Right renal pelvis (tissue), 4 donors: ENCODE measurements around the gene NPY2R. TPM values are rescaled to one million over a fixed set of nuclear protein-coding genes. Genes with fewer than 3 reads are reported as not detected.

Experiments
- DNase-seq, 4 donors: peaks; one replicate each; pipeline ENCODE4 v3.0.0-alpha.2; 2013; ENCODE audit warnings: low read depth in 4 of 4, low spot score in 3 of 4, missing footprints in 1 of 4
- polyA plus RNA-seq, 4 donors: library from polyadenylated mRNA; unstranded; fragments of 120-200 nt; gene quantifications; one replicate each; pipeline ENCODE4 v1.2.1, GENCODE V29; 2013; ENCODE audit not compliant: insufficient read length in 4 of 4

The NPY2R gene, protein sequence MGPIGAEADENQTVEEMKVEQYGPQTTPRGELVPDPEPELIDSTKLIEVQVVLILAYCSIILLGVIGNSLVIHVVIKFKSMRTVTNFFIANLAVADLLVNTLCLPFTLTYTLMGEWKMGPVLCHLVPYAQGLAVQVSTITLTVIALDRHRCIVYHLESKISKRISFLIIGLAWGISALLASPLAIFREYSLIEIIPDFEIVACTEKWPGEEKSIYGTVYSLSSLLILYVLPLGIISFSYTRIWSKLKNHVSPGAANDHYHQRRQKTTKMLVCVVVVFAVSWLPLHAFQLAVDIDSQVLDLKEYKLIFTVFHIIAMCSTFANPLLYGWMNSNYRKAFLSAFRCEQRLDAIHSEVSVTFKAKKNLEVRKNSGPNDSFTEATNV
- under 1 TPM; 0.40 to 0.94 (median 0.56) TPM for polyA plus RNA-seq

- DNase-seq: peak in 2 of 4 donors; percentile 20 to 25
These were observed at the start of gene NPY2R for GRCh38 chr4:155208258-155209054. TSS of gene NPY2R (plus strand) at chr4:155208636. CDS start at chr4:155213940, 5,304 bp downstream.

DNA sequence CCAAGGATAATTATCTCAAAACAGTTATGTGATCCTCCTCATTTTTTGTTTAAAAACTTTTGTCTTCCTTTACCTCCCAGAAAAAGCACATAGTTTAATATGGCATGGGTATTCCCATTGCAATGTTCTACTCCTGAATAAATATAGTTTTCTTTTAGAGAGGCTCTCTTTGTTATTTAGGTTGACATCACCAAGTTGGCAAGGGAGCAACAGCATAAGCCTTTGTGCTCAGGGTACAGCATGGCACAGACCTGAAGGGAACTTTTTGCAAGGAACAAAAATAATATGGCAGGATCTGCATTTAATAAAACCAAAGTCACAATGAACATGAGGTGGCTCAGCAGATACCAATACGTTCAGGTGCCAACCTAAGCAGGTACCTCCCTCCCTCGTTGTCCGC, 47.1 kb upstream of the NPY2R start:
- no peak for DNase-seq

DNA sequence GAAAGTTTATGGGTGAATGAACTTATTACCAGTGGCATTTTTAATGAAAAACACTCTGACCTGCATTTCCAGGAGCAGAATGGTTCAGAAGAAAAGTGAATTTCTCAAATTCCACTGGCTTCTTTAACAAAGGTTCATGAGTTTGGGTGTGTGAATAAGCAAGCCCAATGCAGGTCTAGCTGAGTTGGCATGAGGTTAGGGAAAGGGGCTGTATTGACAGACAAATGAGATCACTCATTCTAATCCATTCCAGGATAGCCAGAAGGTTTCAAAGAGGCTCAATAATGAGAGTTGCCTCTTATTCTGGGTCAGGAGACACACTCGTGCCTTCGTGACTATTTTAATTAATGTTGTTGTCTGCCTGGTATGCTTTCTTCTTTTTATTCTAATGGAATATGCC, 43.7 kb upstream of the NPY2R start:
- DNase-seq: no peak

- no peak for DNase-seq
These were observed 37.9 kb upstream of the NPY2R start for GRCh38 chr4:155170569-155170968.

DNA sequence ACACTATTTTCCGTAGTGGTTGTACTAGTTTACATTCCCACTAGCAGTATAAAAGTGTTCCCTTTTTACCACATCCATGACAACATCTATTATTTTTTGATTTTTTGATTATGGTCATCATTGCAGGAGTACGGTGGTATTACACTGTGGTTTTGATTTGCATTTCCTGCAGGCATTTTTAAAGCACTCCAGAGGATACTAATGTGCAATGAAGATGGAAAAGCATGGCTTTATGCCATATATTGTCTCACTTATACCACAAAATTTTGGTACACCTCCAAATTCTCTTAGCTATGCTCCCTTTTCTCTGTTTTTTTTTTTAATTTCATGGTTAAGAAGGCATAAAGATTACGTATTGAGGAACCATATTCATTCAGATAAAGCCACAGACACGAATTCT, 35.1 kb upstream of the NPY2R start:
- DNase-seq: no peak

DNA sequence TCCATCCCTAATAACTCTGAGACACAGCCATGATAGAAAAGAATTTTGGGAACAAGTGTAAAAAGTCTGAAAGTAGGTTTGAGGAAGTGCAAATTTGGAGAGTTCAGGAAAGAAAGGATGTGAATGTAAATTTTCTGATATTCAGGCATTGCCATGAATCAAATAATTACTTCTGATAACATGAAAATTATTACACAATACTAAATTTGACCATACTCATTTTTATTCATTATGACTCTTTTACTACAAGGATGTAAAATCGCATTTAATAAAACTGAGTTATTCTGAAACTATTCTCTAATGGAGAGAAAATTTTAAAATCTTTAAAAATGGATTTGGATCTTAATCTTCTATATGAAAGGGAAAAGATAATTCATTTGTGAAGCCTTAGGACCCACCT, 33.8 kb upstream of the NPY2R start:
- DNase-seq: no peak

DNA sequence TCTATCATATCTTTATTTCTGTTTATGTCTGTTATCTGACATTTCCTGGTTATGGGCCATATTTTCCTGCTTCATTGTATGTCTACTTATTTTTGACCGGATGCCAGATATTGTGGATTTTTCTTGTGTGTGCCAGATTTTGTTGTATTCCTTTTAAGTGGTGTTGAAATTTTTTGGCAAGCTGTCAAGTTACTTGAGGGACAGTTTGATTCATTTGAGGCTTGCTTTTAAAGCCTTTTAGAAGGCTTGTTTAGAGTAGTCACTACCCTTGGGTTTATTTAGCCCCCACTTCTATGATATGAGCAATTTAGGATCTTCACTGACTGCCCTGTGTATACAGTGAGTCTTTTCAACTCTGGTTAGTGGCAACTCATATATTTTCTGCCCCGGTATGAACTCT, 29.2 kb upstream of the NPY2R start:
- no peak for DNase-seq

DNA sequence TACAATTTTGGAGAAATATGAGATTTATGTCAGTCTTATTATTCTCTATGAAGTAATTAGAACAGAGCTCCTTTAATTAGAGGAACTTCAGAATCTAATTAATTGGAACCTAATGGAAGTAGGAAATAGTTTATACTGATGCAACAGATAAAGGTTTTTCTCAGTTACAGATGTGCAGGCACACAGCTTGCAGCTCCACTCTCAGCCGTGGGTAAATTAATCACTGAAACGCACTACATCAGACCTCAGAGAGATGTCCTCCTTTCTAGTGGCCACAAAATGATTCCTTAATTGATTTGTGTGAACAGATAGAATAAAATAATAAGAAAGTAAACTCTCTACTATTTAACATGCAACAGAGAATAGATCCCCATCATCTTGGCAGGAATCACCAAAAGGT, 21.5 kb upstream of the NPY2R start:
- DNase-seq: no peak

GRCh38 chr4:155187989-155188388, 20.4 kb upstream of the NPY2R start:
- DNase-seq: no peak

DNA sequence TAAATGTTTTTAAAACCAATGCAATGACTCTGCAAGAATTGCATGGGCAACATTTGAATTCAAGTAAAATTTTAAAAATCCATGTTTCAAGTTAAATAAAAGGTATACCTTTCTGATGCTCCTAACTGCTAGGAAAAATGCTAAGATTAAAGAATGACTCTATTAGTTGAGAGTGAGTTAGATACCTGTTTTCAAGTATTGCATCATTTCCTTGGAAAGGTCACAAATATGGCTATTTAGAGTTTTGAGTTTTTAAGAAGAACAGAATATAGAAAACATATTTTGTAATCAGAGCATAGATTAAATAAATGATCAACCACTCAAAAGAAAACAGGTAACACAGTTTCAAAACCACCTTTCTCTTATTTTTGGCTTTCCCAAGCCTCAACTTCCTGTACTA, 18.3 kb upstream of the NPY2R start:
- DNase-seq: no peak

DNA sequence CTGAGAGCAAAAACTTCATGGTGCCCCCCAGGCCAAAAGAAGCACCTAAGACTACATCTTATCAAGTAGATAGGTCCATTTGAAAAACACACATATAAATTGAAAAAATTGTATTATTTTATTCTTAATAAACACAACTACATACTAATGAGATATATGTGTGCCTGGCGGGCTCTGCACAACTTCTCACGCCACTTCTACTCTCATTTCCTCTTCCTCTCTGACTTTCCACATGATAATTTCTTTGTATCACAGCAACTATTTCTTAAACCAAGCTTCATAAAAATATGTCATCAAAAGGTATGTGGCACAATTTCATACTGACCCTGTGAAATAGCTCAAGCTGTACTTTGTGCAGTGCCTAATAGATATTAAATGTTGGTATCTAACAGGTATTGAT, 10.7 kb upstream of the NPY2R start:
- no peak for DNase-seq

- peak in 2 of 4 donors; percentile 4 for DNase-seq
These were observed 740 bp upstream of the NPY2R start for GRCh38 chr4:155207534-155208257.

- DNase-seq: no peak
These were observed 11.6 kb downstream of the NPY2R start for GRCh38 chr4:155220025-155220424.

GRCh38 chr4:155227131-155227530, 18.7 kb downstream of the NPY2R start:
- no peak for DNase-seq

- DNase-seq: no peak
These were observed 20.3 kb downstream of the NPY2R start for GRCh38 chr4:155228713-155229112.

GRCh38 chr4:155232432-155232831, 24.0 kb downstream of the NPY2R start:
- no peak for DNase-seq

GRCh38 chr4:155234206-155234605, 25.8 kb downstream of the NPY2R start:
- no peak for DNase-seq

GRCh38 chr4:155237567-155237966, 29.1 kb downstream of the NPY2R start:
- no peak for DNase-seq

DNA sequence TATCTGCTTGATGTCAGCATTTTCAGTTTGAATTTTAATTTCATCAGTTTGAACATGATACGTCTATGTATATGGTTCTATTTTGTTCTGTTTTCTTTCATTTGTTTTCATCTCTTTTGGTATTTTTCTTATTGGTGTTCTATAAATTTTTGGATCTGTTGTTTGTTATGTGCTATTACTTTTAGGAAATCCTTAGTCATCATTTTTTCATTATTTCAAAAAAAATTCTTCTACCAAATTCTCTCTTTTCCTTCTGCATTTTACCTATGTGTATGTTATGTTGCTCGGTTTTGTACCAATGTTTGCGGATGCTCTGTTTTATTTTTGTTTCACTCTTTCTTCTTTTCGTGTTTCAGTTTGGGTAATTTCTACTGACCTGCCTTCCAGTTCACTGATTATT, 32.8 kb downstream of the NPY2R start:
- no peak for DNase-seq

GRCh38 chr4:155241664-155242063, 33.2 kb downstream of the NPY2R start:
- no peak for DNase-seq

DNA sequence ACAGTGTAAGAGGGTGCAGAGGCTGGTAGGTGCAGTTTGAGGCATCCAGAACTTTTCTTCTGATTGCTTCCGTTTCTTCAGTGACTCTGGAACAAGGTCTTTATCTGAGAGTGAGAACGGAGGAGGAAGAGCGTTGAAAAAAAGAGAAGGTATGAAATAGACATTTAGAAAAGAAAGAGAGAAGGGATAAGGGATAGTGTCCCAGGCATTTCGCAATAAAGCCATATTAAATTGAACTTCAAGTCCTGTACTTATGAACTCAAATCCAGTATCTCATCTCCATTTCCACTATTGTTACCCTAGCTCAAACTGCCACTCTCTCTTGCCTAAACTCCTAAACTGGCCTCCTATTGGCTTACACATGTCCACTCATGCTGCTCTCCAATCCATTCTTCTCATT, 36.7 kb downstream of the NPY2R start:
- DNase-seq: no peak
